Fibroblast of the conjunctiva (primary cell): ENCODE measurements around the gene IL36RN.
"Not testable (repeated sequence)": the region's sequence is repeated elsewhere in the genome, so short reads cannot be mapped to it uniquely, and the experiment has no call there.

Experiments used
- DNase-seq: peaks from one replicate; pipeline ENCODE4 v3.0.0-alpha.2; 2010; ENCODE audit warnings: low read depth

The IL36RN gene

DNA sequence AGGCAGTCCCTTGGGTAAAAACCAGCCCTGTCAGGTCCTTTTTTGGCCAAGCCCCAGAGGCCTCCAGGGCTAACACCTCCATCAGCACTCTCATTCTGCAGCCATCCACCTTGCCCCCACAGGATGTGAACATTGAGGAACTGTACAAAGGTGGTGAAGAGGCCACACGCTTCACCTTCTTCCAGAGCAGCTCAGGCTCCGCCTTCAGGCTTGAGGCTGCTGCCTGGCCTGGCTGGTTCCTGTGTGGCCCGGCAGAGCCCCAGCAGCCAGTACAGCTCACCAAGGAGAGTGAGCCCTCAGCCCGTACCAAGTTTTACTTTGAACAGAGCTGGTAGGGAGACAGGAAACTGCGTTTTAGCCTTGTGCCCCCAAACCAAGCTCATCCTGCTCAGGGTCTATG, 16.0 kb downstream of the IL36RN start:
- DNase-seq: no peak

DNA sequence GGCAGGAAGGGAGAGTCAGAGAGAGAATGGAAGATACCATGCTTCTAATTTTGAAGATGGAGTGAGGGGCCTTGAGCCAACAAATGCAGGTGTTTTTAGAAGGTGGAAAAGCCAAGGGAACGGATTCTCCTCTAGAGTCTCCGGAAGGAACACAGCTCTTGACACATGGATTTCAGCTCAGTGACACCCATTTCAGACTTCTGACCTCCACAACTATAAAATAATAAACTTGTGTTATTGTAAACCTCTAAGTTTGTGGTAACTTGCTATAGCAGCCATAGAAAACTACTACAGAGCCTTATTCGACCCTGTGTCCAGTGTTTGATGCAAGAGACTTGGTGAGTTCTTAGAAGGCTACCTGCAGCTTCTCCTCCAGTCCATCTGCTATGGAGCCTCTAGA, 16.6 kb downstream of the IL36RN start:
- no peak for DNase-seq

DNA sequence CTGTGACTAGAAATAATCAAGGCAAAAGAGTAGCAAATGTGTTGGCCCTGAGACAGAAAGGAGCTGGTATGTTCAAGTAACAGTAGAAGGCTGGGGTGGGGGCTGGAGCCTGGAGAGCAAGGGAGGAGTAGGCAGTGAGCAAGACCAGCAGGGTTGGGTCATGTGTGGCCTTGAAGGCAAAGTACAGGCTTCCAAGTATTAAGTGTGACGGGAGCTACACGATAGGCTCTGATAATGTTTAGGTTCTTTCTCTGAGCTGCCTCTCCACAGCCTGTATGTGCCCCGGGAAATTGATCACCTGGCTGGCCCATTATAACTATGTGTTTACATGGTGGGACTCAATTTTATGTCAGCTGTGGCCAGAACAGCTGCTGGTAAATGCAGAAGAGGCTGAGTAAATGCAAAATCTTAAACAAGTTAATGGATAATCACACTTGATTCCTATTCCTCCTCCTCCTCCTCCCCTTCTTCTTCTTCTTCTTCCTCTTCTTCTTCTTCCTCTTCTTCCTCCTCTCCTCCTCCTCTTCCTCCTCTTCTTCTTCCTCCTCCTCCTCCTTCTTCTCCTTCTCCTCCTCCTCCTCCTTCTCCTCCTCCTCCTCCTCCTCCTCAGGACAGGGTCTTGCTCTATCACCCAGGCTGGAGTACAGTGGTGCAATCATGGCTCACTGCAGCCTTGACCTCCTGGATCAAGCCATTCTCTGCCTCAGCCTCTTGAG, 18.1 kb downstream of the IL36RN start:
- no peak for DNase-seq

DNA sequence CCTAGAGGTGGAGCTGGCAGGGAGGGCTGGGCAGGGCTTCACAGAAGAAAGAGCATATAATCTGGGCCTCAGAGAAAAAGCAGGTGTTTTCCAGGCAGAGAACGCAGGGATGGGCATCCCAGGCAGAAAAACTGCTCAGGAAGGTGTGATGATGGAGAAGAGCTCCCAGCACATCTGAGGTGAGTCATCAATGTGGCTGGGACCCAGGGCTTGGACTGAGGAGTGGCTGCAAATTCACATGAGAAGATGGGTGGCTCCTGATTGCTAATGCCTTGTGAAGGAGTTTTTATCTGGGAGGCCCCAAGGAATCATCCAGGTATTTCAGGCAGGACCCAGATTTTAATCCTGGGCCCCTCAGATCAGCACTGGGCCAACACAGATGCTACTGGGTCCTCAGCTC, 18.9 kb downstream of the IL36RN start:
- DNase-seq: no peak

DNA sequence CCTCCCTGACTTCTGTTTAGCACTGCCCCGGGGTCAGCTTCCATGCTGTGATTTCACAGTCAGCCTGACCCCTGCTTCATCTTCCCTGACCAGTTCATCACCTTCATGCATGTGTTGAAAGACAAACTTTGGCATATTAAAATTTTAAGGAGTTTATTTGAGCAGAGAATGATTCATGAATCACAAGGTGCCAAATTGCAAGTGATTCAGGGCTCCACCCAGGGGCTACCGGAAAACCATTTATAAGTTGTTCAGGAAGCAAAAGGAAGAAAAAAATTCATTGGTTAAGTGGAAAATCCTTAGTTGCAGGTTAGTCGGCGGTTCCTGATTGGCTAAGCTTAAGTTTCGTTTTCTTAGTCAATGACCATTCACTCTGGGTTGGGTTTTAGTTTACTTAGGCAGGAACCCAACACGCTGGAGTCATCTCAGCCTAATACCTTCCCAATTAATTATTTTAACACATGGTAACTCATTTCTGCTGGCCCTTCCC, 19.4 kb downstream of the IL36RN start:
- peak; percentile 22 for DNase-seq

DNA sequence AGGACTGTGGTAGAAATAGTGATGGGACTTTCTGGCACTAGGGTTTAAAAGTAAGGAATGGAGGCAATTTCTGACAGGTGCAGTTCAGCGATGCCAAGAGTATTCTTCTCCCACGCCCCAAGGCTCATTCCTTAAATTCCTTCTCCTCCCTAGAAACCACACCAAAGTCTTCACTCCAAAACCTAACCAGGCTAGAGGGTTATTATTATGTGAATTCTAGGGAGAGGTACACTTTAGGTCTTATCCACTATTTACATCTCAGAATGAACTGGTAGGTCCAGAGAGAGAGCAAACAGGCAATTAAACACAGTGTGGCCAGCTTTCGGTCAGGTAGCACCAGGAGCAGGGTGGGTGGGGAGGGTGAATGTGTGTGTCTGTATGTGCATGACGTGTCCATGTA, 20.1 kb downstream of the IL36RN start:
- no peak for DNase-seq

DNA sequence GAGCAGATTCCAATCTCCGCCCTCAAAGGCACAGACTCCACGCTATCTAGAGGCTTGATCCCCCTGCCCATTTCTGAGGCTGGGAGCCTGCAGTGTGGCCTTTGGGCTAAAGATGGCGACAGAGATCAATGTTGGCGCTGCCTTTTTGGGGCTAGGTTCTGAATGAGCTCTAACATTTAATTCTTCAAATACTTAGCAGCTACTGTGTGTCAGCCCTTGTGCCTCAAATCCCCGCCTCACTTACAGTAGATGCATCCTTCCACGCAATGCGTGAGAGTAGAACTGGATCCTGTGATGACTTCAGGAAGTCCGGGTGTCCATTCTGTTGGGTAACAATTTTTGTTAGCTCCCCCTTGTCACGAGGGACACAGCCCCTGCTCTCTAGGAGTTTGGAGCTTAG, 21.1 kb downstream of the IL36RN start:
- no peak for DNase-seq

DNA sequence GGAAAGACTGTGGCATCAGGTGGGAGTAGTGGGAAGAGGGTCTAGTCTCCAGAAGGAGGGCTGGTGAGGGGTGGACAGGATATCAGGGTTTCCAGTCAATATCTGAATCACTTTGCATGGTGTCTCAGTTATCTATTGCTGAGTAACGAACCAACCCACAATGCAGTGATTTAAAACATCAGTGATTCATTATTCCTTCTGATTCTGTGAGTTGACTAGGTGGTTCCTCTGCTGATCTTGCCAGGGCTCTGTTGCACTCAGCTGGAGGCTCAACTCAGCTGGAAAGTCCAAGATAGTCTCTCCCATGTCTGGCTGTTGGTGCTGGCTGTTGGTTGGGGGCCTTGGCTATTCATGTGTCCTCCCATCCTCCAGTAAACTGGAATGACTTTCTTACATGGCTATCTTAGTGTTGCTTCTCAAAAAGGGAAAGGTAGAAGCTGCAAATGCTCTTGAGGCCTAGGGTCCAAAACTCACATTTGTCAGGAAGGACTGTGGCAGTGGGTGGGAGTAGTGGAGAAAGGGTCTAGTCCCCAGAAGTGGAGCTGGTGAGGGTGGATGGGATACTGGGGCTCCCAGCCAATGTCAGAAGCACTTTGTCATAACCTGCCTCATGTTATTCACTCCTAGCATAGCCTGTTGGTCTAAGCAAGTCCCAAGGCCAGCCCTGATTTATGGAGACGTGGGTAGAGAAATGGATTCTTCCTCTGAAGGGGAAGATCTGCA, 22.7 kb downstream of the IL36RN start:
- DNase-seq: no peak

DNA sequence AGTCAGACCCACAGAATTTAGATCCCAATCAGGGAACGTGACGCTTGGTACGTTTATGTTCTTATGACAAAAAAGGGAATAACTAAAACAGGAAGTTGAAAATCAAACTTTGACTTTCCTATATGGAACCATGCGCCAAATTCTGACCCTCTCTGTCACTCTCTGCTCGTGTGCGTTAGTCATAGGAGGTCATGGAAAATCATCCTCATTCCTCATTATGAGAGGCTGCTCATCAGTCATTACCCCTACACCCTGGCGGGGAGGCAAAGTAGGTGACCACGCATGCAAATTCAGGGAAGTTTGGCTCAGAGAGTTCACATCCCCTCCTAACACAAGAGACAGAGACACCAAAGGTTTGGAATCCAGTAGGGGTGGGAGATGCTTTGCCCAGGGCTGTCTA, 24.3 kb downstream of the IL36RN start:
- no peak for DNase-seq

DNA sequence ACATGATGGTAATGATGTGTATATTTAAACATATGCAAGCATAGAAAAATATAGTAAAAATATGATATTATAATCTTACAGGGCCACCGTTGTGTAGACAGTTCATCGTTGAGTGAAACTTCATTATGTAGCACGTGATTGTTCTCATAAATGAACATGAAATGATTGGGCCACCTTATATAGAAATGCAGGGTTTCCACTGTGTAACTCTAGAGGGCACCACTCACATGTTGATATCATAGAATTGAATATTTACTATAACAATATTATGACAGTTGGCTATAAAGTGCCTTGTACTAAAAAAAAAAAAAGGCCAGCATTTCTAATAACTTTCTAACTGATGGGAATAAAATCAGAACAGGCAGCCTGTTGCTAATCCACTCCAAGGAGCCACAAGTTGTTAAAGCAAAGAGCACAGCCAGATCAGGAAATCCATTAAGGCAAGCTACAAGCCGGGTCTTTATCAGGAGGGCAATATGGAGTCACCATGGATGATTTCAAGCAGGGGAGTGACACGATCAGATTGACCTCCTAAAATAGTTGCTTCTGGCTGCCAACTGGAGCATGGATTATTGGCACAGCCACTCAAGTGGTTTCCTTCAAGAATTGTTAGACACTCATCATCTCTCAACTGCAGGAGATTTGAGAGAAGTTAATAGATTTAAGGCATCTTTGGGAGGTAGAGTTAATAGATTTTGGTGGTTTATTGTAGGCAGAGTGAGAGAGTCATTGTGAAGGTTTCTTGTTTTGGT, 25.4 kb downstream of the IL36RN start:
- DNase-seq: no peak

DNA sequence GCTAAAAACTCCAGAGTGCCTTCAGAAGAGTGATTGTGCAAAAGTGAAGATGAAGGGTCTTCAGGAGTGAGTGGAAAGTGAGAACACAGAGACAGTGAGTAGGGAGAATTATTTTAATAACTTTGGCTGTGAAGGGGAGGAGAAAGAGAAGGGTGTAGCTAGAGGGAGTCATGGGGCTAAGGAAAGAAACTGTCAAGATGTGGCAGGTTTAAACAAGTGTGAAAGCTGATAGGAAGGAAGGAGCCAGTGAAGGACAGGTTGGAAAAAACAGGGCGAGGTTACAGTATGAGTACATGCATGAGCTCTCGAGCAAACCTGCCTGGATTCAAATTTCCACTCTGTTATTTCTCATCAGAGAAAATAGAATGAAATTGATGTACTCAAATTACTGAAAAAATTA, 26.5 kb downstream of the IL36RN start:
- no peak for DNase-seq

DNA sequence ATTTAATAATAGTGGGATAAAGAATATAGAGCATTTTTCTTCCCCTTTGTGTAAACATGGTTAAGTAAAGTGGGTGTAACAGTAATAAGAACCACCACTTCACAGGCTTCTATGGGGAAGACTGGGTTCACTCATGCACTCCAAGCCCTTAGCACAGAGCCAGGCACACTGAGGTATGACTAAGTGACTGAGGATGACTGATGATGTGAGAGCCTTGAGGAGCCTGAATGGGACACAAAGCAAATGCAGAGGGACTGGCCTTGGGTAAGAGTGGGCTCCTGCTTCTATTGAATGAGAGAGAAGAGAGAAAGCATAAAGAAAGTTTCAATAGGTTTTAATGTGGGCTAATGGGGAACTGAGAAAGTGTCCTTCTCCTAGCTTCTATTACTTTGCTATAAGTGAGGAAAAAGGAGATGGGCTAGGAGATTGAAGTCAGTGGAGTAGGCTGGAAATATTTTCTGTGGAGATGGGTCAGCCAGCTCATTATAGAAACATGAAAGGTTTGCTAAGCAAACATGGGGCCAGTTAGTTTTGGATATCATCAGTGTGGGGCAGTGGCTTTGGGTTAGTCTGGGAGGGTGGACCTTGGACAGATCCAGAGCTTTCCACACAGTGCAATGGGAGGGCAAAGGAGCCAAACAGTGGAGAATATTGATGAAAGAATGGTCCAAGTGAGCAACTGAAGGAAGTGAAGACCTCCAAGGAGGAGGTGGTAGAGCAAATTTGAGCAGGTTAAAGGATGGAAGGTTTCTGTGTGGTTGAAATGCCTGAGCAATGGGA, 29.4 kb downstream of the IL36RN start:
- DNase-seq: no peak

DNA sequence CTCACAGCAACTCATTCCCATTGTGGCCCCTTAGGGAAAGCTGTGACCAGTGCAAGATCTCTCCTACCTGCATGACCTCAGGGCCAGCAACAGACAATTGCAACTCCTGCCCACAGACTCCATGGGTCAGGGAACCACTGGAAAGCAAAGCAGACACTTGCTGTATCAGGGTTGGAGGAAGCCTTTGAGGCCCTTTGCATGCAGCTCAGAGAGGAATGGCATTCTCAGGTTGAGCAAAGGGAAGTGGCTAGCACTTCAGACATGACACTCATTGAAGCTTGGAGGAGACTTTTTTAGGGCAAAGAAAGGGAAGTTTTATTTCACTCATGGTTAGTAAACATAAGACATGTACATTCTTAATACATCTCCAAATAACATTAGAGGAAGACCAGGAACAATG, 30.9 kb downstream of the IL36RN start:
- DNase-seq: no peak

DNA sequence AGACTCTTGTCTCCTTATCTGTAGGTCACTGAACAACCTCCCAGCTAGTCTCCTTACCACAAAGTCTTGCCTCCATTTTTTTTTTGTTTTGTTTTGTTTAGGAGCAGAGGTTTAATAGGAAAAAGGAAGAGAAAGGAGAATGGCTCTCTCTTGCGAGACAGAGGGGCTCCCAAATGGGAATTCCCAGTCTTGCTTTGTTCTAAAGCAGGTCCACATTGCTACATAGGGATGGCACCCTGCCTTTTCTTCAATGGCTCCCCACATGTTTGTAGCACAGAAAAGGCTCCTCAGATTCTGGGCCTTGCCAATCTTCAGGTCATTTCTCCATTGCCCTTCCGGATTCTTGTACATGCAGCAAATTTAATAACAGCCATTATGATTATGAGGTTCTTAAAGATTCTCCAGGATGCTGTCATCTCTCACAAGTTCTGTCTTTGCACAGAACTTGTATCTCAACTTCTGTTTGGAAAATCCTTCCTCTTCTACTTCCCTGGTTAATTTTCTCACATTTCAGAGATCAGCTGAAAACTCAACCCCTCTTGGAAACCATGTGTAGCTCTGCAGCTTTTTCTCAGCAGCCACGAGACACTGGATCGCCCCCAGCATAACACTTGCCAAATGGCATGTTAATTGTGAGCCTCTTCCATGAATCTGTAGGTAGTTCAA, 32.4 kb downstream of the IL36RN start:
- DNase-seq: no peak

DNA sequence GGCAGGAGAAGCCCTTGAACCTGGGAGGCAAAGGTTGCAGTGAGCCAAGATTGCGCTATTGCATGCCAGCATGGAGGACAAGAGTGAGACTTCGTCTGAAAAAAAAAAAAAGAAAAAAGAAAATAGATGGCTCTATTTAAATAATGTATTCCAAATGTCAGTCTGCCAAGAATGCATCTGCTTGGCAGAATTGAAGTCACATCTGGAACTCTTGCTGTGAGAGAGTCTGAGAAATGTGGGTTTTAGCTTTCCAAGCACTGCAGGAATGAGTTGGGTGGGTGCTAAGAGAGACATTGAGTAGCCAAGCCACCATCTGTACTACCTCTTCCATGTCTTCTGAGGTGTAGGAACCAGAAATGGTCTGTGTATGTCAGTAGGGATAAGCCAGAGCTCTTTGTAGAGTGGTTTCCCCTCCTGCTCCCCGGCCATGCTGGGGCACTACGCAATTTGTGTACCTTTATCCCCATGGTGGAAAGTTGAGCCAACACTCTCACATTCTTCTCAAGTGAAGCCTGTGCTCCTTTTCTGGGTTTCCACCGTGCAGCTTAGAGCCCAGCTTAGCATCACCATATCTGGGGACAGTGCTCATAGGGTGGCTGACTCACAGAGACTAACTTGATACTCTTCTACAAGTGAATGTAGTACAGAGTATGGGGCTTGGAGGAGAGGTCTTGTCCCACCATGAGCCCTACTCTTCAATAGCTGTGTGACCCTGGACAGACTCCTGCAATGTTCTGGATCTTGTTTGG, 34.0 kb downstream of the IL36RN start:
- DNase-seq: no peak

DNA sequence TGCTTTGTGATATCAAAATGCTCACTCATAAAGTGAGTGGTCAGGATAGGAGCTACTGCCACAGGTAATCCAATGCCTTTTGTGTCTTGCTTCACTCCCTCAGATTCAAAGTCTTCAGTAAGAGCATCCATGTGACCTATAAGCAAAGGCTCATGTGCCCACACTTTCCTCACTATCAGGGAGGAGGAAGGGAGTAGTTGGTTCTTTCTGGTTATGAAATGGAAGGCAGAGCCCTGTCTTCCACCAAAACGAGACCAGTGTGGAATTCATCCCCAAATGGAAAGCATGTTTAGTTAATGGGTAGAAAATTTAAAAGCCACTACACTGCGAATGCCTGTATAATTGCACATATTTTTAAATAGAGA, 34.6 kb downstream of the IL36RN start:
- no peak for DNase-seq

DNA sequence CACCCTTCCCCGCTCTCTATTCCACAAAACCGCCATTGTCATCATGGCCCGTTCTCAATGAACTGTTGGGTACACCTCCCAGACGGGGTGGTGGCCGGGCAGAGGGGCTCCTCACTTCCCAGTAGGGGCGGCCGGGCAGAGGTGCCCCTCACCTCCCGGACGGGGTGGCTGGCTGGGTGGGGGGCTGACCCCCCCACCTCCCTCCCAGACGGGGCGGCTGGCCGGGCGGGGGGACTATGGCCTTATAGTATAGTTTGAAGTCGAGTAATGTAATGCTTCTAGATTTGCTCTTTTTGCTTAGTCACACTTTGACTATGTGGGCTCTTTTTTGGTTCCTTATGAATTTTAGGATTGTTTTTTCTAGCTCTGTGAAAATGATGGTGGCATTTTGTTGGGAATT, 37.3 kb downstream of the IL36RN start:
- DNase-seq: not testable (repeated sequence)

DNA sequence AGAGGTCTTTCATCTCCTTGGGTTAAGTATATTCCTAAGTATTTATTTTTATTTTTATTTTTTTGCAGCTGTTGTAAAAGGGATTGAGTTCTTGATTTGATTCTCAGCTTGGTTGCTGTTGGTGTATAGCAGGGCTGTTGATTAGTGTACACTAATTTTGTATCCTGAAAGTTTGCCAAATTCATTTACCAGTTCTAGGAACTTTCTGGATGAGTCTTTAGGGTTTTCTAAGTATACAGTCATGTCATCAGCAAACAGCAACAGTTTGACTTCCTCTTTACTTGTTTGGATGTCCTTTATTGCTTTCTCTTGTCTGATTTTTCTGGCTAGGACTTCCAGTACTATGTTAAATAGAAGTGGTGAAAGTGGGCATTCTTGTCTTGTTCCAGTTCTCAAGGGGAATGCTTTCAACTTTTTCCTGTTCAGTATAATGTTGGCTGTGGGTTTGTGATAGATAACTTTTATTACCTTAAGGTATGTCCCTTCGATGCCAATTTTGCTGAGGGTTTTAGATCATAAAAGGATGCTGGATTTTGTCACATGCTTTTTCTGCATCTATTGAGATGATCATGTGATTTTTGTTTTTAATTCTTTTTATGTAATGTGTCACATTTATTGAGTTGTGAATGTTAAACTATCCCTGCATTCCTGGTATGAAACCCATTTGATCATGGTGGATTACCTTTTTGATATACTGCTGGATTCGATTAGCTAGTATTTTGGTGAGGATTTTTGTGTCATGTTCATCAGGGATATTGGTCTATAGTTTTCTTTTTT, 38.0 kb downstream of the IL36RN start:
- not testable (repeated sequence) for DNase-seq

DNA sequence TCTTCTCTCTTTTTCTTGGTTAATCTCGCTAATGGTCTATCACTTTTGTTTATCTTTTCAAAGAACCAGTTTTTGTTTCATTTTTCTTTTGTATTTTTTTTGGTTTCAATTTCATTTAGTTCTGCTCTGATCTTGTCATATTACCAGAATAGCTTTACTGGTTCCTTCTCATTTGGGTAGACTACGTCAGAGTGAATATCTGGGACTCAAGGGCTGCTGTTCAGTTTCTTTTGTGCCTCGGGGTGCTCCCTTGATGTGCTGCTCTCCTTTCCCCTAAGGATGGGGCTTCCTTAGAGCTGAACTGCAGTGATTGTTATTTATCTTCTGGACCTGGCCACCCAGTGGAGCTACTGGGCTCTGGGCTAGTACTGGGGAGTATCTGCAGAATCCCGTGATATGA, 39.0 kb downstream of the IL36RN start:
- DNase-seq: no peak

DNA sequence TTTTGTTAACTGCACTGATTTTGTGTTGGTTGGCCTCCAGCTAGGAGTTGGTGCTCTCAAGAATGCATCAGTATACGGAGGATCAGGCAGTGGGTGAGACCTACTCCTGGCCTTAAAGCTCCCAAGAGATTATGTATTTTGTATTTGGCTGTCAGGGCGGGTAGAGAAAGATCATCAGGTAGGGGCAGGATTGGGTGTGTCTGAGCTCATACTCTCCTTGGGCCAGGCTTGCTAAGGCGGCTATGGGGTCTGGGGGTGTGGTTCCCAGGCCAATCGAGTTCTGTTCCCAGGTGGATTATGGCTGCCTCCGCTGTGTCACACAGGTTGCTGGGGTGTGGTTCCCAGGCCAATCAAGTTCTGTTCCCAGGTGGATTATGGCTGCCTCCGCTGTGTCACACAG, 39.5 kb downstream of the IL36RN start:
- no peak for DNase-seq
